ENCODE measurements around the gene CACFD1. TPM values are rescaled to one million over a fixed set of nuclear protein-coding genes. Genes with fewer than 3 reads are reported as not detected.

Gene CACFD1
- total and polyA plus RNA-seq, 3 experiments from 2014 or later: 1.3 to 2.6 (median 2.5) TPM

DNA sequence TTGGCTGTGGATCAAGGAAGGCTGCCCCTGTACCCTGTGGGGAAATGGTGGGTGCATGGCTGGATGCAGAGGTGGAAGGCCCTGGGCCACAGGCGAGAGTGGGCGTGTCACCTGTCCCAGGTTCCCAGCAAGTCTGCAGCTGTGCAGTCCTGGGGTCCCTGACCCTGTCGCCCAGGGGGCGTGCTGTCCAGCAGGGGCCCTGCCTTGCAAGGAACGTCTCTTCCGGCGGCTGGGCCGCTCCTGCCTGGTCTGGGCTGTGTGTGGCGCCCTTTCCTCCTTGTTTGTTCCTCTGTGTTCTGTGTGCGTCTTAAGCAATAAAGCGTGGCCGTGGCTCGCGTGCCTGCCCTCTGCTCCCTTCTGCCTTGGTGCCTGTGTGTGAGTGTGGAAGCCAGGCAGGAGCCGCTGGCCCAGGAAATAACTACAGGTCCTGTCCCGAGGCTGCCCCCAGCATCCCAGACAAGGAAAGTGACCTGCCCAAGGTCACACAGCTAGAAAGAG, 10.7 kb downstream of the CACFD1 start:
- no peaks in the 10 kb centered on the region for H3K27me3 Mint-ChIP-seq
- no peaks in the 10 kb centered on the region for H3K9me3 Mint-ChIP-seq
- H3K4me1 Mint-ChIP-seq: peaks cover 0 to 3% (median 0%) of the 10 kb centered on the region in 3 donors
- Histone ChIP-seq H3K9me3 (ENCODE audit: low read length) (no peaks in the 10 kb centered on the region), H3K27ac (ENCODE audit: low read depth, low read length) (no peak overlapping the region), H3K36me3 (ENCODE audit: insufficient read depth, low read length) (no peaks in the 10 kb centered on the region), H3K27me3 (ENCODE audit: insufficient read depth, low read length, poor library complexity, severe bottlenecking) (no peaks in the 10 kb centered on the region), H3K4me3 (ENCODE audit: low read length) (no peak overlapping the region), H3K4me1 (ENCODE audit: insufficient read depth, low read length) (no peaks in the 10 kb centered on the region)
- POLR2A ChIA-PET: no interaction called here
- H3K27ac Mint-ChIP-seq: no peak overlapping the region
- H3K4me3 Mint-ChIP-seq: no peak overlapping the region
- CTCF ChIA-PET: no interaction called here
- H3K36me3 Mint-ChIP-seq: peaks cover 0 to 8% (median 0%) of the 10 kb centered on the region in 3 donors
- DNase-seq: no peak

GRCh38 chr9:133470988-133471387, 11.2 kb downstream of the CACFD1 start:
- ChIA-PET CTCF (no interaction called here), POLR2A (no interaction called here)
- no peak overlapping the region for H3K27ac Mint-ChIP-seq
- Histone ChIP-seq H3K4me1 (ENCODE audit: insufficient read depth, low read length) (no peaks in the 10 kb centered on the region), H3K9me3 (ENCODE audit: low read length) (no peaks in the 10 kb centered on the region), H3K36me3 (ENCODE audit: insufficient read depth, low read length) (no peaks in the 10 kb centered on the region), H3K4me3 (ENCODE audit: low read length) (no peak overlapping the region), H3K27me3 (ENCODE audit: insufficient read depth, low read length, poor library complexity, severe bottlenecking) (no peaks in the 10 kb centered on the region), H3K27ac (ENCODE audit: low read depth, low read length) (no peak overlapping the region)
- peaks cover 0 to 3% (median 0%) of the 10 kb centered on the region in 3 donors for H3K4me1 Mint-ChIP-seq
- no peak overlapping the region for H3K4me3 Mint-ChIP-seq
- DNase-seq: no peak
- peaks cover 0 to 8% (median 0%) of the 10 kb centered on the region in 3 donors for H3K36me3 Mint-ChIP-seq
- H3K9me3 Mint-ChIP-seq: no peaks in the 10 kb centered on the region
- no peaks in the 10 kb centered on the region for H3K27me3 Mint-ChIP-seq

DNA sequence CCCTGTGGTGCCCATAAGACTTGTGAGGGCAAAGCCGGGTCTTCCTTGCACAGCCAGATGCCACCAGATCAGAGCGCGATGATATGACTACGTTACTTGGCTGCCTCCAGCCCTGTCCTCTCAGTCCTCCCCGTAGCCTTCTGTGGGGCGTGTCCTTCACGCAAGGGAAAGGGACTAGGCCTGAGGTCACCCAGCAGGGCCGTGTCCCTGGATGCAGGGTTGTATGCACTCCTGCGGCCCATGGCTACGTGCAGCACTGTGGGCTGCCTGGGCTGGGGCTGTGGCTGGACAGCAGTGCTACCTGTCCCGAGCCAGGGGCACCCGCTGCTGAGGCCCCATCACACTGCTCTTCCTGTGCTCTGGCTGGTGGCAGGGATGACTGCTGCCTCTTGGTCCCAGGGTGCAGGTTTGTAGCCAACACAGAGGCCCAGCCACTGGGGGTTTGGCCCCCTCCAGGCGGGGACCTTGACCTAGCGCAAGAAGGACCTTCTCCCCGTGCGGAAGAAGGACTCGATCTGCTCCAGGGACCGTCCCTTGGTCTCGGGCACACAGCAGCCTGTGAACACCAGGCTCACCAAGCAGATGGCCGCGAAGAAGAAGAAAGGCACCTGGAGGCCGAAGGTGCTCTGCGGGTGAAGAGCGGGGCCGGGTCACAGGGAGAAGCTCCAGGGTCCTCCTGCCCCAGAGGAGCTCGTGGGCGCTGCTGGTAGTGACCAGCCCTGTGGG, 11.9 kb downstream of the CACFD1 start:
- H3K4me1 Mint-ChIP-seq: peaks cover 0 to 7% (median 0%) of the 10 kb centered on the region in 3 donors
- Histone ChIP-seq H3K27ac (ENCODE audit: low read depth, low read length) (no peak overlapping the region), H3K4me1 (ENCODE audit: insufficient read depth, low read length) (no peaks in the 10 kb centered on the region), H3K27me3 (ENCODE audit: insufficient read depth, low read length, poor library complexity, severe bottlenecking) (no peaks in the 10 kb centered on the region), H3K4me3 (ENCODE audit: low read length) (no peak overlapping the region), H3K36me3 (ENCODE audit: insufficient read depth, low read length) (no peaks in the 10 kb centered on the region), H3K9me3 (ENCODE audit: low read length) (no peaks in the 10 kb centered on the region)
- no peak for DNase-seq
- H3K27me3 Mint-ChIP-seq: no peaks in the 10 kb centered on the region
- POLR2A ChIA-PET: no interaction called here
- no peak overlapping the region for H3K4me3 Mint-ChIP-seq
- CTCF ChIA-PET: no interaction called here
- H3K27ac Mint-ChIP-seq: no peak overlapping the region
- no peaks in the 10 kb centered on the region for H3K9me3 Mint-ChIP-seq
- peaks cover 0 to 9% (median 0%) of the 10 kb centered on the region in 3 donors for H3K36me3 Mint-ChIP-seq

GRCh38 chr9:133472277-133472645, 12.5 kb downstream of the CACFD1 start:
- POLR2A ChIA-PET: no interaction called here

DNA sequence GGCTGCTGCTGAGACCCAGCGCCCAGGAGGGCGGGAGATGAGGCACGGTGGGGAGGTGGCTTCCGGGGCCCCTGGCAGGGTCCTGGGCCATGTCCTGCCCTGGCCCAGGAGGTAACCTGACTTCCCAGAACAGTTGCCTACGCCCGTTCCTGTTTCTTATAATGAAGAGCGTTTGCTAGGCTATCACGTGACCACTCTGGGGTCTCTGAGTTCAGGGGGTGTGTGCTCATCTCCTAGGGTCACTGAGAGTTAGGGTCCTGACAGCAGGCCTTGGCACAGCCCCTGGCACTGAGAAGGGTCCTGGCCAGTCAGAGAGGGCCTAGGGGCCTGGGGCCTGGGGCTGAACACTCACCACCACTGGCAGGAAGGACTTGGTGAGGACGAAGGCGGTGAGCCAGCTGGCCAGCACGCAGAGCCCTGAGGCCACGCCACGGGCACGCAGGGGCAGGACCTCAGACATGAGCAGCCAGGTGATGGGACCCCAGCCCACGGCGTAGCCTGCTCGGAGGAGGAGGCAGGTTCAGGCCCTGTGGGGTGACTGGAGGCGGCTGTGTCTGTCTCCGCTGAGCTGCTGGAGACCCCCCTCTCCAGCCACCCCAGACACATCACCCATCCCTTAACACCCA, 13.1 kb downstream of the CACFD1 start:
- no peak overlapping the region for H3K4me3 ChIP-seq (ENCODE audit: low read length)
- H3K4me1 ChIP-seq (ENCODE audit: insufficient read depth, low read length): no peaks in the 10 kb centered on the region
- H3K9me3 ChIP-seq (ENCODE audit: low read length): no peaks in the 10 kb centered on the region
- Mint-ChIP-seq H3K4me1 (peaks cover 0 to 12% (median 2%) of the 10 kb centered on the region in 3 donors), H3K36me3 (peaks cover 0 to 10% (median 0%) of the 10 kb centered on the region in 3 donors), H3K4me3 (no peak overlapping the region), H3K9me3 (no peaks in the 10 kb centered on the region), H3K27me3 (no peaks in the 10 kb centered on the region), H3K27ac (no peak overlapping the region)
- DNase-seq: no peak
- H3K36me3 ChIP-seq (ENCODE audit: insufficient read depth, low read length): no peaks in the 10 kb centered on the region
- no peak overlapping the region for H3K27ac ChIP-seq (ENCODE audit: low read depth, low read length)
- ChIA-PET POLR2A (no interaction called here), CTCF (interaction anchor here (1.3 kb wide), 1 partner anchor 14 kb away, joined by 4 read pairs; no protein-coding TSS in a partner anchor)
- no peaks in the 10 kb centered on the region for H3K27me3 ChIP-seq (ENCODE audit: insufficient read depth, low read length, poor library complexity, severe bottlenecking)

More at GRCh38 chr9:133472277-133472645, 12.5 kb downstream of the CACFD1 start:
- no peaks in the 10 kb centered on the region for H3K27me3 Mint-ChIP-seq
- Histone ChIP-seq H3K36me3 (ENCODE audit: insufficient read depth, low read length) (no peaks in the 10 kb centered on the region), H3K27me3 (ENCODE audit: insufficient read depth, low read length, poor library complexity, severe bottlenecking) (no peaks in the 10 kb centered on the region), H3K27ac (ENCODE audit: low read depth, low read length) (no peak overlapping the region), H3K9me3 (ENCODE audit: low read length) (no peaks in the 10 kb centered on the region), H3K4me3 (ENCODE audit: low read length) (no peak overlapping the region), H3K4me1 (ENCODE audit: insufficient read depth, low read length) (no peaks in the 10 kb centered on the region)
- CTCF ChIA-PET: no interaction called here
- DNase-seq: no peak
- H3K4me1 Mint-ChIP-seq: peaks cover 0 to 7% (median 0%) of the 10 kb centered on the region in 3 donors
- peaks cover 0 to 10% (median 0%) of the 10 kb centered on the region in 3 donors for H3K36me3 Mint-ChIP-seq
- H3K27ac Mint-ChIP-seq: no peak overlapping the region
- H3K4me3 Mint-ChIP-seq: no peak overlapping the region
- no peaks in the 10 kb centered on the region for H3K9me3 Mint-ChIP-seq

DNA sequence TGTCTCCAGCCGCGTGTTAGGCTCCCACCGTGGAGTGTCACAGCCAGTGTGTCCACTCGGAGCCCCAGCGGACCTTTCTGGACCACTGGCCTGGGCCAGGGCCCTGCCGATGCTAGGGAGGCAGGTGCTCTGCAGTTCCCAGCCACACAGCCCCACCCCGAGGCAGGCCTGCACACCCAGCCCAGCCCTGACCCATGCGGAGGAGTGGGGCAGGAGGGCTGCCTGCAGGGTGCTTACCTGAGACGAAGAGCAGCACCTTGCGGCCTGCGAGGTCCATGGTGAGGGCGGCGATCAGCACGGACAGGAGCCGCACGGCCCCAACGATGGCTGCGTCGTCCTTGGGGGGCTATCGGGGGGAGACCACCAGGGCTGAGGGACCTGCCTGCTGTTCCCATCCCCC, 14.0 kb downstream of the CACFD1 start:
- Histone ChIP-seq H3K4me1 (ENCODE audit: insufficient read depth, low read length) (no peaks in the 10 kb centered on the region), H3K27ac (ENCODE audit: low read depth, low read length) (no peak overlapping the region), H3K36me3 (ENCODE audit: insufficient read depth, low read length) (no peaks in the 10 kb centered on the region), H3K27me3 (ENCODE audit: insufficient read depth, low read length, poor library complexity, severe bottlenecking) (no peaks in the 10 kb centered on the region), H3K4me3 (ENCODE audit: low read length) (no peak overlapping the region), H3K9me3 (ENCODE audit: low read length) (no peaks in the 10 kb centered on the region)
- Mint-ChIP-seq H3K4me1 (peaks cover 0 to 13% (median 2%) of the 10 kb centered on the region in 3 donors), H3K4me3 (no peak overlapping the region), H3K36me3 (peaks cover 0 to 10% (median 0%) of the 10 kb centered on the region in 3 donors), H3K27ac (no peak overlapping the region), H3K27me3 (no peaks in the 10 kb centered on the region), H3K9me3 (no peaks in the 10 kb centered on the region)
- no peak for DNase-seq
- POLR2A ChIA-PET: no interaction called here
- CTCF ChIA-PET: interaction anchor here (1.2 to 1.3 kb wide), 2 partner anchors 11 to 13 kb away, joined by 3 to 4 read pairs; no protein-coding TSS in a partner anchor

GRCh38 chr9:133474215-133474614, 14.4 kb downstream of the CACFD1 start:
- Mint-ChIP-seq H3K4me1 (peaks cover 0 to 13% (median 2%) of the 10 kb centered on the region in 3 donors), H3K4me3 (no peak overlapping the region), H3K27ac (no peak overlapping the region), H3K9me3 (no peaks in the 10 kb centered on the region), H3K27me3 (no peaks in the 10 kb centered on the region), H3K36me3 (peaks cover 0 to 10% (median 0%) of the 10 kb centered on the region in 3 donors)
- ChIA-PET CTCF (interaction anchor here (1.2 to 1.3 kb wide), 2 partner anchors 10 to 12 kb away, joined by 3 to 4 read pairs; no protein-coding TSS in a partner anchor), POLR2A (no interaction called here)
- no peaks in the 10 kb centered on the region for H3K27me3 ChIP-seq (ENCODE audit: insufficient read depth, low read length, poor library complexity, severe bottlenecking)
- no peaks in the 10 kb centered on the region for H3K4me1 ChIP-seq (ENCODE audit: insufficient read depth, low read length)
- H3K4me3 ChIP-seq (ENCODE audit: low read length): no peak overlapping the region
- H3K36me3 ChIP-seq (ENCODE audit: insufficient read depth, low read length): no peaks in the 10 kb centered on the region
- no peak for DNase-seq
- H3K9me3 ChIP-seq (ENCODE audit: low read length): no peaks in the 10 kb centered on the region
- no peak overlapping the region for H3K27ac ChIP-seq (ENCODE audit: low read depth, low read length)

DNA sequence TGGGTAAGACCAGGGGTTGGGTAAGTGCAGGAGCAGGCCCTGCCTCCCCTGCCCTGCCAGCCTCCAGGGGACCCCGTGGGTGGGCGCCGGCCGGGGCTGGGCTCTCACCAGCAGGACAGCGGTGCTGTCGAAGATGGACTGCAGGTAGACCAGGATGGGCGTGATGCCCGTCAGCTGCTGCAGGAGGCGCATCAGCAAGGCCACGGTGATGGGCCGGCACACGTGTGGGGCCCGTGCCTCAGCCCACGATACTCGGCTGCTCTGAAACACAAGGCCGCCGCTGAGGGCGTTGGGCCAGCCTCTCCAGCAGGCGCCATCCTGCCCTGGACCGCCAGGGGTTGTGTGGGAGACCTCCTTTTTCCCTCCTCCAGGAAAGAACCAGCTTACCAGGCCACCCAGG, 15.1 kb downstream of the CACFD1 start:
- no peaks in the 10 kb centered on the region for H3K9me3 ChIP-seq (ENCODE audit: low read length)
- POLR2A ChIA-PET: no interaction called here
- Mint-ChIP-seq H3K36me3 (peaks cover 0 to 10% (median 0%) of the 10 kb centered on the region in 3 donors), H3K9me3 (no peaks in the 10 kb centered on the region), H3K4me1 (peaks cover 6 to 19% (median 7%) of the 10 kb centered on the region in 3 donors), H3K27ac (no peak overlapping the region), H3K4me3 (no peak overlapping the region), H3K27me3 (no peaks in the 10 kb centered on the region)
- H3K4me1 ChIP-seq (ENCODE audit: insufficient read depth, low read length): peaks cover 6% of the 10 kb centered on the region
- no peak for DNase-seq
- H3K27me3 ChIP-seq (ENCODE audit: insufficient read depth, low read length, poor library complexity, severe bottlenecking): no peaks in the 10 kb centered on the region
- H3K36me3 ChIP-seq (ENCODE audit: insufficient read depth, low read length): no peaks in the 10 kb centered on the region
- CTCF ChIA-PET: interaction anchor here (1.2 kb wide), 1 partner anchor 9 kb away, joined by 3 read pairs; no protein-coding TSS in a partner anchor
- H3K27ac ChIP-seq (ENCODE audit: low read depth, low read length): no peak overlapping the region
- no peak overlapping the region for H3K4me3 ChIP-seq (ENCODE audit: low read length)
